ENCODE measurements around the gene PRELID1.

The PRELID1 gene

GRCh38 chr5:177336112-177336511 is 32.5 kb downstream of the PRELID1 start:
- Histone ChIP-seq H3K27ac (replicated peaks; ENCODE audit: low read length) (no peak overlapping the region), H3K23ac (ENCODE audit: low read depth, low read length, poor library complexity) (no peak overlapping the region), H3K18ac (ENCODE audit: low read length) (no peak overlapping the region), H3K27me3 (ENCODE audit: control insufficient read depth in 3 of 3, insufficient read depth in 3 of 3, low read depth in 1 of 3, low read length in 3 of 3) (no peaks in the 10 kb centered on the region), H2AK5ac (ENCODE audit: low read depth, low read length) (no peak overlapping the region), H2AFZ (ENCODE audit: low read length) (no peak overlapping the region), H3K4me3 (ENCODE audit: low read length in 2 of 2) (no peak overlapping the region), H4K8ac (ENCODE audit: low read depth, low read length) (no peak overlapping the region), H3K4ac (ENCODE audit: low read length) (no peak overlapping the region), H3K4me1 (ENCODE audit: control insufficient read depth in 2 of 2, insufficient read depth in 1 of 2, low read depth in 1 of 2, low read length in 2 of 2) (no peaks in the 10 kb centered on the region), H4K91ac (ENCODE audit: low read depth, low read length, poor library complexity) (no peak overlapping the region), H3K14ac (ENCODE audit: low read length) (no peak overlapping the region), H2BK12ac (ENCODE audit: low read length) (no peak overlapping the region), H3K36me3 (replicated peaks in 1 of 2; ENCODE audit: control insufficient read depth in 2 of 2, insufficient read depth in 2 of 2, low read length in 2 of 2) (peaks cover 42 to 89% of the 10 kb centered on the region in 2 donors), H2BK5ac (ENCODE audit: low read length) (no peak overlapping the region), H3K79me1 (ENCODE audit: low read depth, low read length) (peaks cover 6% of the 10 kb centered on the region), H2BK15ac (ENCODE audit: low read length) (no peak overlapping the region), H2BK120ac (ENCODE audit: low read depth, low read length) (no peak overlapping the region), H3K4me2 (ENCODE audit: insufficient read depth, low read length, poor library complexity, severe bottlenecking) (no peak overlapping the region), H3K9ac (ENCODE audit: low read depth, low read length, poor library complexity) (no peak overlapping the region), H3K9me3 (replicated peaks in 1 of 2; ENCODE audit: control insufficient read depth in 2 of 2, insufficient read depth in 1 of 2, low read depth in 1 of 2, low read length in 2 of 2) (no peaks in the 10 kb centered on the region)
- DNase-seq (ENCODE audit: low spot score) = no peak
- WGBS, 2 donors (ENCODE audit: extremely low coverage in 2 of 2, insufficient read length in 2 of 2, insufficient replicate concordance in 1 of 2) = no CpG with 5 or more reads among the region's 12 CpGs

DNA sequence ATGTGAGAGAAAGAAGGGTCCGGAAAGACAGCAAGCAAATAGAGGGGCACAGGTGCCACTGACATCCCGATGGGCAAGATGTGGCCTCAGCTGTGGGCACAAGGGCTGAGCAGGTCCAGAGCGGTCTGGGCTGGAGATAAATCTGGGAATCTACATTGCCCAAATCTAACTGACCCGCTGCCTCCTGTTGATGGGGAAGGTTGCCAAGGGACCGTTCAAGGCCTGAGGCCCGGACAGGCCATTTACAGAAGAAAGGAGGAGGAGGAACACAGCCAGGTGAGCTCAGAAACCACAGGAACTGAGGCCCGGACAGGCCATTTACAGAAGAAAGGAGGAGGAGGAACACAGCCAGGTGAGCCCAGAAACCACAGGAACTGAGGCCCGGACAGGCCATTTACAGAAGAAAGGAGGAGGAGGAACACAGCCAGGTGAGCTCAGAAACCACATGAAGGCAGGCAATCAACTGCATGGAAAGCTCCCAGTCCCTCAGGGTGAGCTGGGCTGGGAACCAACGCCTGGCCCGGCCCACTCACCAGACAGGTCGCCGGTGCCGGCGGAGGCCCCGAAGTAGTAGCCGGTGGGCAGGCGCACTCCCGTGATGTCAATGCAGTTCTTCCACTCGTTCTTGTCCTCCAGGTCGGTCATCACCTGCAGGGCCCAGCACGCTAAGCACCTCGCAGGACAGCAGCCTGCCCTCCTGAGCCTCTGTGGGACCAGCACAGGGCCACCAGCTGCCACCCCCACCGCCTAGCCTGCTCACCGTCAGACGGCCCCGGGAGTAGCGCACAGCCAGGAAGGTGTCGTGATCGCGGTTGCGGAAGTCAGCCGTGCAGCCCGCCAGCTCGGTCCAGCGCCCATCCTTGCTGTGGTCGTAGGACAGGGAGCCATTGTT is 33.2 kb downstream of the PRELID1 start:
- WGBS, 2 donors (ENCODE audit: extremely low coverage in 2 of 2, insufficient read length in 2 of 2, insufficient replicate concordance in 1 of 2) = no CpG with 5 or more reads among the region's 36 CpGs
- H3K4me2 ChIP-seq (ENCODE audit: insufficient read depth, low read length, poor library complexity, severe bottlenecking) = no peak overlapping the region
- H2BK15ac ChIP-seq (ENCODE audit: low read length) = no peak overlapping the region
- H3K18ac ChIP-seq (ENCODE audit: low read length) = no peak overlapping the region
- no peak overlapping the region for H2BK12ac ChIP-seq (ENCODE audit: low read length)
- no peak for DNase-seq (ENCODE audit: low spot score)
- peaks cover 6% of the 10 kb centered on the region for H3K79me1 ChIP-seq (ENCODE audit: low read depth, low read length)
- no peak overlapping the region for H2AK5ac ChIP-seq (ENCODE audit: low read depth, low read length)
- H3K9ac ChIP-seq (ENCODE audit: low read depth, low read length, poor library complexity) = peak overlapping the region; percentile 70
- H3K27ac ChIP-seq (replicated peaks; ENCODE audit: low read length) = no peak overlapping the region
- no peak overlapping the region for H3K14ac ChIP-seq (ENCODE audit: low read length)
- no peak overlapping the region for H4K8ac ChIP-seq (ENCODE audit: low read depth, low read length)
- no peak overlapping the region for H3K4ac ChIP-seq (ENCODE audit: low read length)
- no peaks in the 10 kb centered on the region for H3K4me1 ChIP-seq (ENCODE audit: control insufficient read depth in 2 of 2, insufficient read depth in 1 of 2, low read depth in 1 of 2, low read length in 2 of 2)
- no peaks in the 10 kb centered on the region for H3K27me3 ChIP-seq (ENCODE audit: control insufficient read depth in 3 of 3, insufficient read depth in 3 of 3, low read depth in 1 of 3, low read length in 3 of 3)
- no peaks in the 10 kb centered on the region for H3K9me3 ChIP-seq (replicated peaks in 1 of 2; ENCODE audit: control insufficient read depth in 2 of 2, insufficient read depth in 1 of 2, low read depth in 1 of 2, low read length in 2 of 2)
- no peak overlapping the region for H2BK120ac ChIP-seq (ENCODE audit: low read depth, low read length)
- peak overlapping the region; percentile 43 for H4K91ac ChIP-seq (ENCODE audit: low read depth, low read length, poor library complexity)
- peak overlapping the region; percentile 85 for H3K23ac ChIP-seq (ENCODE audit: low read depth, low read length, poor library complexity)
- no peak overlapping the region for H2BK5ac ChIP-seq (ENCODE audit: low read length)
- H3K4me3 ChIP-seq (ENCODE audit: low read length in 2 of 2) = peak overlapping the region in 1 of 2 donors; percentile 37
- H3K36me3 ChIP-seq (replicated peaks in 1 of 2; ENCODE audit: control insufficient read depth in 2 of 2, insufficient read depth in 2 of 2, low read length in 2 of 2) = peaks cover 42 to 89% of the 10 kb centered on the region in 2 donors
- no peak overlapping the region for H2AFZ ChIP-seq (ENCODE audit: low read length)

DNA sequence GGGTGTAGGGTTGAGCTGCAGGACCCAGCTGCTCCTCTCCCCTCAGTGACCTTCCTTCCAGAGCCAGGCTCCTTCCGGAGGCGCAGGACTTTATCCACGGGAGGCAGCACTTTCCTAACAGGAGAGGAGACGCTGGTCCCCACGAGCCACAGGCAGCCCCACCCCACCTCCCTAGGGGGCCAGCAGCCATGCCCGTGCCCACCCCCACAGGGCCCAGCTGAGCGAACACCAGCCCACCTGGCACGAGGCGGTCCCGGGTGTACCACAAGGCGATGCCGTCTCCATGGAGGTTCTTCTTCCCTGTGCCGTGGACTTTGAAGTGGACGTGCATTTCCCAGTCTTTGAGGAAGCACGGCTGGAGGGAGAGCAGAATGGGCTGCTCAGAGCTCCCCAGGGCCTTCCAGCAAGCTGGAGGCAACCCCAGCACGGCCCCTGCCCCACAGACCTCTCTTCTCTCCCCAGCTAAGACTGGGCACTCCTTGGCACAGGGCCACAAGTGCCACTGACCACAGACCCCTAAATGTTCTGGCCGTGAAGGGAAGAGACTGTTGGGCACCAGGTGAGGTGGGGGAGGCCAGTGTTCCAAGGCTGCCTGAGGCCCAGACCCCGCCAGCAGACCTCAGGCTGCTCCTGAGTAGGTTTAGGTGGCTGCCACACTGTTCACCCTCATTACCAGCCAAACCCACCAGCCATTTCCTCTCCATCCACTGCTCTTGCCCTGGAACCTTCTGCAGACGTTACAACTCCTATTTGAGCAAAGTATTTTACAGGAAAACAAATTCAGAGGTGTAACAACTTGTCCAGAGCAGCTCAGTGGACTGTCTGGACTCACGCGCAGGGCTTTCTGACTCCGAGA is 34.9 kb downstream of the PRELID1 start:
- Histone ChIP-seq H2BK5ac (ENCODE audit: low read length) (no peak overlapping the region), H3K27me3 (ENCODE audit: control insufficient read depth in 3 of 3, insufficient read depth in 3 of 3, low read depth in 1 of 3, low read length in 3 of 3) (no peaks in the 10 kb centered on the region), H3K18ac (ENCODE audit: low read length) (no peak overlapping the region), H3K79me1 (ENCODE audit: low read depth, low read length) (peaks cover 6% of the 10 kb centered on the region), H3K4me3 (ENCODE audit: low read length in 2 of 2) (no peak overlapping the region), H3K9ac (ENCODE audit: low read depth, low read length, poor library complexity) (peak overlapping the region; percentile 21), H2BK120ac (ENCODE audit: low read depth, low read length) (no peak overlapping the region), H4K91ac (ENCODE audit: low read depth, low read length, poor library complexity) (no peak overlapping the region), H3K9me3 (replicated peaks in 1 of 2; ENCODE audit: control insufficient read depth in 2 of 2, insufficient read depth in 1 of 2, low read depth in 1 of 2, low read length in 2 of 2) (no peaks in the 10 kb centered on the region), H3K4me2 (ENCODE audit: insufficient read depth, low read length, poor library complexity, severe bottlenecking) (no peak overlapping the region), H2BK12ac (ENCODE audit: low read length) (no peak overlapping the region), H3K4ac (ENCODE audit: low read length) (no peak overlapping the region), H3K27ac (replicated peaks; ENCODE audit: low read length) (no peak overlapping the region), H2AFZ (ENCODE audit: low read length) (no peak overlapping the region), H3K36me3 (replicated peaks in 1 of 2; ENCODE audit: control insufficient read depth in 2 of 2, insufficient read depth in 2 of 2, low read length in 2 of 2) (peaks cover 36 to 84% of the 10 kb centered on the region in 2 donors), H2BK15ac (ENCODE audit: low read length) (no peak overlapping the region), H3K14ac (ENCODE audit: low read length) (no peak overlapping the region), H3K4me1 (ENCODE audit: control insufficient read depth in 2 of 2, insufficient read depth in 1 of 2, low read depth in 1 of 2, low read length in 2 of 2) (no peaks in the 10 kb centered on the region), H2AK5ac (ENCODE audit: low read depth, low read length) (no peak overlapping the region), H3K23ac (ENCODE audit: low read depth, low read length, poor library complexity) (peak overlapping the region; percentile 73), H4K8ac (ENCODE audit: low read depth, low read length) (no peak overlapping the region)
- DNase-seq (ENCODE audit: low spot score) = no peak
- no CpG with 5 or more reads among the region's 22 CpGs for WGBS, 2 donors (ENCODE audit: extremely low coverage in 2 of 2, insufficient read length in 2 of 2, insufficient replicate concordance in 1 of 2)

DNA sequence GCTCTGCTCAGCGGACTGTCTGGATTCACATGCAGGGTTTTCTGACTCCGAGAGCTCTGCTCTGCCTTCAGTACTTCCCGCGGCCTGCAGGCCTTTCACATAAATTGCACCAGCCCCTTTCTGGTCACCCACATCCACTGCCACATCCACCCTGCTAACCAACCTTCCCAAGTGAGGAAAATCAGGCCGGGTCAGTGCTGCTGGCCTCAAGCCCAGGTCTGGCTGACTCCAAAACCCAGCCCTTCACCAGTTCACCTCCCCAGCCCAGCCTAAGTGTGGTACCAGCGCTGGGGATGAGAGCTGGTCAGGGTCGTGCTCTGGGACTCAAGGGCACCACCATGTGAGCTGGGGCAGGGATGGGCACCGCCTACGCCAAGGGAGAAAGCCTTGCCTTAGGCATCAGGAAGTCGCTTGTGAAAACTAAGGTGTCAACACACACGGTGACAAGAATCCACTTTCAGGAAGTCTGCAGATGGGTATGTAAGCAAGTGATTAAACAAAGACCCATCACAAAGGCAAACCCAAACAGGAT is 35.6 kb downstream of the PRELID1 start:
- Histone ChIP-seq H3K27ac (replicated peaks; ENCODE audit: low read length) (no peak overlapping the region), H2AFZ (ENCODE audit: low read length) (no peak overlapping the region), H3K14ac (ENCODE audit: low read length) (no peak overlapping the region), H3K27me3 (ENCODE audit: control insufficient read depth in 3 of 3, insufficient read depth in 3 of 3, low read depth in 1 of 3, low read length in 3 of 3) (no peaks in the 10 kb centered on the region), H4K91ac (ENCODE audit: low read depth, low read length, poor library complexity) (no peak overlapping the region), H2BK120ac (ENCODE audit: low read depth, low read length) (no peak overlapping the region), H3K36me3 (replicated peaks in 1 of 2; ENCODE audit: control insufficient read depth in 2 of 2, insufficient read depth in 2 of 2, low read length in 2 of 2) (peaks cover 29 to 81% of the 10 kb centered on the region in 2 donors), H2BK5ac (ENCODE audit: low read length) (no peak overlapping the region), H3K4ac (ENCODE audit: low read length) (no peak overlapping the region), H3K4me3 (ENCODE audit: low read length in 2 of 2) (no peak overlapping the region), H2AK5ac (ENCODE audit: low read depth, low read length) (no peak overlapping the region), H3K4me1 (ENCODE audit: control insufficient read depth in 2 of 2, insufficient read depth in 1 of 2, low read depth in 1 of 2, low read length in 2 of 2) (no peaks in the 10 kb centered on the region), H2BK15ac (ENCODE audit: low read length) (no peak overlapping the region), H3K9ac (ENCODE audit: low read depth, low read length, poor library complexity) (no peak overlapping the region), H4K8ac (ENCODE audit: low read depth, low read length) (no peak overlapping the region), H3K18ac (ENCODE audit: low read length) (no peak overlapping the region), H2BK12ac (ENCODE audit: low read length) (no peak overlapping the region), H3K4me2 (ENCODE audit: insufficient read depth, low read length, poor library complexity, severe bottlenecking) (no peak overlapping the region), H3K79me1 (ENCODE audit: low read depth, low read length) (peaks cover 6% of the 10 kb centered on the region), H3K23ac (ENCODE audit: low read depth, low read length, poor library complexity) (no peak overlapping the region), H3K9me3 (replicated peaks in 1 of 2; ENCODE audit: control insufficient read depth in 2 of 2, insufficient read depth in 1 of 2, low read depth in 1 of 2, low read length in 2 of 2) (no peaks in the 10 kb centered on the region)
- WGBS, 2 donors (ENCODE audit: extremely low coverage in 2 of 2, insufficient read length in 2 of 2, insufficient replicate concordance in 1 of 2) = no CpG with 5 or more reads among the region's 11 CpGs
- no peak for DNase-seq (ENCODE audit: low spot score)

Measured in neuronal stem cell (in vitro differentiated cells).